Loucy (cell line): ENCODE data around the gene MOSMO.
"Not testable (repeated sequence)": the region's sequence is repeated elsewhere in the genome, so short reads cannot be mapped to it uniquely, and the experiment has no call there.

Source experiments
- H2AFZ ChIP-seq: fragments of 200-600 bp; sonication (generic); 2 replicates; pipeline ENCODE4 v1.6.0; 2016; ENCODE audit warnings: antibody characterized with exemption, mild to moderate bottlenecking, low read length, moderate library complexity
- H3F3A ChIP-seq: fragments of 200-600 bp; 2 replicates; pipeline ENCODE4 v1.6.0; 2016; ENCODE audit warnings: antibody characterized with exemption, low read depth, mild to moderate bottlenecking
- H3K27me3 ChIP-seq: fragments of 200-600 bp; sonication (generic); 2 replicates; pipeline ENCODE4 v1.6.1; 2014; ENCODE audit warnings: low read length, mild to moderate bottlenecking; ENCODE audit not compliant: insufficient read depth, poor library complexity, severe bottlenecking
- H3K36me3 ChIP-seq: fragments of 200-600 bp; sonication (generic); 2 replicates; pipeline ENCODE4 v1.6.1; 2016; ENCODE audit warnings: low read length; ENCODE audit not compliant: insufficient read depth
- H3K4me1 ChIP-seq: fragments of 200-600 bp; sonication (generic); 2 replicates; pipeline ENCODE4 v1.5.1; 2014; ENCODE audit warnings: low read length, mild to moderate bottlenecking; ENCODE audit not compliant: insufficient read depth, poor library complexity, severe bottlenecking
- H3K4me2 ChIP-seq: fragments of 200-600 bp; sonication (generic); 2 replicates; pipeline ENCODE4 v1.6.0; 2014; ENCODE audit warnings: antibody characterized with exemption, low read length, low read depth, mild to moderate bottlenecking; ENCODE audit not compliant: poor library complexity, severe bottlenecking
- H3K4me3 ChIP-seq: fragments of 200-600 bp; sonication (generic); 2 replicates; pipeline ENCODE4 v1.5.1; 2014; ENCODE audit warnings: low read length, mild to moderate bottlenecking, mixed read lengths; ENCODE audit not compliant: poor library complexity, severe bottlenecking
- H3K79me2 ChIP-seq: fragments of 200-600 bp; sonication (generic); 2 replicates; pipeline ENCODE4 v1.6.1; 2014; ENCODE audit warnings: low read length; ENCODE audit not compliant: insufficient read depth
- H3K9ac ChIP-seq: fragments of 200-600 bp; sonication (generic); 2 replicates; pipeline ENCODE4 v1.6.0; 2014; ENCODE audit warnings: mild to moderate bottlenecking, low read depth, low read length, moderate library complexity; ENCODE audit not compliant: poor library complexity, severe bottlenecking
- H3K9me2 ChIP-seq: fragments of 200-600 bp; sonication (generic); replicated peaks from 2 replicates; pipeline ENCODE4 v1.6.1; 2016; ENCODE audit warnings: low read depth, low read length, mixed read lengths
- H3K9me3 ChIP-seq: fragments of 200-600 bp; sonication (generic); 2 replicates; pipeline ENCODE4 v1.6.1; 2014; ENCODE audit warnings: mild to moderate bottlenecking, antibody characterized with exemption, low read length, low read depth; ENCODE audit not compliant: insufficient read depth
- H4K20me1 ChIP-seq: fragments of 200-600 bp; sonication (generic); 2 replicates; pipeline ENCODE4 v1.6.0; 2014; ENCODE audit warnings: antibody characterized with exemption, low read length, mild to moderate bottlenecking; ENCODE audit not compliant: insufficient read depth, poor library complexity, severe bottlenecking
- CTCF ChIP-seq: fragments of 200-600 bp; sonication (generic); conservative IDR thresholded peaks from 2 replicates; pipeline ENCODE4 v1.5.1; 2014; ENCODE audit warnings: mild to moderate bottlenecking, antibody characterized with exemption, low read length
- EZH2phosphoT487 ChIP-seq: fragments of 200-600 bp; IDR thresholded peaks from 2 replicates; pipeline ENCODE4 v1.6.1; 2018; ENCODE audit warnings: antibody characterized with exemption, mild to moderate bottlenecking, moderate library complexity, borderline replicate concordance

MOSMO gene

GRCh38 chr16:22109258-22109898 lies 101.5 kb downstream of the MOSMO start:
- Histone ChIP-seq H3K4me1 (peaks cover 28% of the 10 kb centered on the region), H3K9ac (no peak overlapping the region), H4K20me1 (no peaks in the 10 kb centered on the region), H2AFZ (no peak overlapping the region), H3K4me2 (peak overlapping the region; percentile 43), H3K27me3 (no peaks in the 10 kb centered on the region), H3K9me2 (no peaks in the 10 kb centered on the region), H3K36me3 (no peaks in the 10 kb centered on the region), H3F3A (no peaks in the 10 kb centered on the region), H3K4me3 (no peak overlapping the region), H3K9me3 (no peaks in the 10 kb centered on the region), H3K79me2 (no peaks in the 10 kb centered on the region)
- TF ChIP-seq EZH2phosphoT487 (no peak), CTCF (no peak)

DNA sequence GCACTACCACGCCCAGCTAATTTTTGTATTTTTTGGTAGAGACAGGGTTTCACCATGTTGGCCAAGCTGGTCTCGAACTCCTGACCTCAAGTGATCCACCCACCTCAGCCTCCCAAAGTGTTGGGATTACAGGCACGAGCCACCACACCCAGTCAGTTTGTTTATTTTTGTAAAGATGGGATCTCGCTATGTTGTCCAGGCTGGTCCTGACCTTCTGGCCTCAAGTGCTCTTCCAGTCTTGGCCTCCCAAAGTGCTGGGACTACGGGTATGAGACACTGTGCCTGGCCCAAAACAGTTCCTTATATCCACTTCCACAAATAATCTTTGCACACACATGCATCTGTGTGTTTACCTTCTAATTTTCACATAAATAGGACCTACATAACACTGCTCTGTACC lies 103.7 kb downstream of the MOSMO start:
- H3K36me3 ChIP-seq, H3K9me2 ChIP-seq, H4K20me1 ChIP-seq, H3K9me3 ChIP-seq, H3F3A ChIP-seq, H3K9ac ChIP-seq, H2AFZ ChIP-seq, H3K4me2 ChIP-seq, H3K4me3 ChIP-seq, H3K27me3 ChIP-seq, H3K79me2 ChIP-seq: not testable (repeated sequence)
- H3K4me1 ChIP-seq, result peaks cover 28% of the 10 kb centered on the region

GRCh38 chr16:22116095-22116700 lies 108.3 kb downstream of the MOSMO start:
- Histone ChIP-seq H3K4me3 (no peak overlapping the region), H3K4me1 (no peaks in the 10 kb centered on the region), H3K9me2 (no peaks in the 10 kb centered on the region), H3F3A (no peaks in the 10 kb centered on the region), H3K9ac (no peak overlapping the region), H3K27me3 (no peaks in the 10 kb centered on the region), H3K4me2 (no peak overlapping the region), H4K20me1 (no peaks in the 10 kb centered on the region), H3K79me2 (no peaks in the 10 kb centered on the region), H2AFZ (no peak overlapping the region), H3K9me3 (no peaks in the 10 kb centered on the region), H3K36me3 (no peaks in the 10 kb centered on the region)
- TF ChIP-seq CTCF (no peak), EZH2phosphoT487 (no peak)

- Histone ChIP-seq H3K4me3 (no peak overlapping the region), H3K9me3 (no peaks in the 10 kb centered on the region), H3F3A (no peaks in the 10 kb centered on the region), H3K79me2 (no peaks in the 10 kb centered on the region), H3K4me1 (no peaks in the 10 kb centered on the region), H3K27me3 (no peaks in the 10 kb centered on the region), H3K36me3 (no peaks in the 10 kb centered on the region), H3K9ac (no peak overlapping the region), H4K20me1 (no peaks in the 10 kb centered on the region), H2AFZ (no peak overlapping the region), H3K9me2 (no peaks in the 10 kb centered on the region), H3K4me2 (no peak overlapping the region)
- no peak for TF ChIP-seq CTCF
Measured at GRCh38 chr16:22117609-22118008, 109.7 kb downstream of the MOSMO start.
